Panc1 (cell line): Measurements from ENCODE around the gene ABCA7. TPM values are rescaled to one million over a fixed set of nuclear protein-coding genes. Genes with fewer than 3 reads are reported as not detected.

ENCODE experiments used
- ATAC-seq: fragments of 200-7000 bp; cut with Tn5 transposase; 2 replicates; pipeline ENCODE4 v1.9.1; 2020; ENCODE audit warnings: mild to moderate bottlenecking, moderate library complexity
- BruUV-seq: library from RNA; stranded (reverse); fragments of 400-500 nt; replicated peaks from 2 replicates; lab custom pipeline; 2021; lab: Mats Ljungman, UMichigan
- CTCF ChIA-PET: fragments of 300-600 bp; sonication (Branson Sonifier 250); formaldehyde crosslinking; loops from one replicate; lab custom pipeline; 2022; ENCODE audit warnings: antibody characterized with exemption; lab: Charles Lee
- POLR2A ChIA-PET: fragments of 300-600 bp; sonication (Branson Sonifier 250); formaldehyde crosslinking; loops from one replicate; lab custom pipeline; 2022; ENCODE audit warnings: antibody characterized with exemption; lab: Charles Lee
- DNase-seq: peaks from one replicate; pipeline ENCODE4 v3.0.0-alpha.2; 2010; ENCODE audit warnings: low read depth, low spot score
- H3K27ac ChIP-seq: 2 replicates; pipeline ENCODE4 v1.5.1; 2011; ENCODE audit warnings: mild to moderate bottlenecking, low read length, inconsistent platforms
- H3K27me3 ChIP-seq: fragments of 200-500 bp; sonication (Bioruptor generic); 2 replicates; pipeline ENCODE4 v1.6.0; 2014; ENCODE audit warnings: low read length, inconsistent platforms; ENCODE audit not compliant: control insufficient read depth, insufficient read depth
- H3K36me3 ChIP-seq: fragments of 200-500 bp; sonication (Bioruptor generic); 2 replicates; pipeline ENCODE4 v1.5.1; 2014; ENCODE audit warnings: inconsistent platforms, mild to moderate bottlenecking, low read length, moderate library complexity; ENCODE audit not compliant: control insufficient read depth, insufficient read depth
- H3K4me1 ChIP-seq: 2 replicates; pipeline ENCODE4 v1.5.1; 2011; ENCODE audit warnings: inconsistent platforms, mild to moderate bottlenecking, low read length, moderate library complexity; ENCODE audit not compliant: control insufficient read depth, insufficient read depth
- H3K4me3 ChIP-seq, 2 experiments: 2 replicates each; pipeline ENCODE4 v1.5.1; 2011 to 2012; ENCODE audit warnings: low read depth in 2 of 2, low read length in 2 of 2, mild to moderate bottlenecking in 2 of 2, inconsistent platforms in 1 of 2, moderate library complexity in 1 of 2
- H3K9me3 ChIP-seq: fragments of 200-500 bp; sonication (Bioruptor generic); 2 replicates; pipeline ENCODE4 v1.5.1; 2014; ENCODE audit warnings: low read depth, mild to moderate bottlenecking, inconsistent platforms, low read length, moderate library complexity; ENCODE audit not compliant: control insufficient read depth, insufficient read depth
- POLR2AphosphoS5 ChIP-seq: IDR thresholded peaks from 2 replicates; pipeline ENCODE4 v1.6.1; 2012; ENCODE audit warnings: mild to moderate bottlenecking, low read depth, low read length, moderate library complexity
- SIN3A ChIP-seq: IDR thresholded peaks from 2 replicates; pipeline ENCODE4 v1.6.1; 2012; ENCODE audit warnings: low read depth, mild to moderate bottlenecking, low read length, moderate library complexity, borderline replicate concordance; ENCODE audit not compliant: insufficient read depth
- TCF7L2 ChIP-seq: IDR thresholded peaks from 2 replicates; pipeline ENCODE4 v1.6.1; 2011; ENCODE audit warnings: mild to moderate bottlenecking, low read depth, low read length, inconsistent platforms
- in situ Hi-C: cut with HindIII; loops from 2 replicates; pipeline ENCODE4 v1.10.0; 2016; ENCODE audit warnings: low sequenced_read_pairs, low pct_unique_long_range_greater_than_20kb
- intact Hi-C: fragments of 100-400 bp; cut with micrococcal nuclease; formaldehyde crosslinking; loops from one replicate; pipeline ENCODE4 v1.10.0; 2022; ENCODE audit not compliant: unreplicated experiment
- total RNA-seq: library from RNA; stranded (reverse); gene quantifications from one replicate; pipeline ENCODE4 v1.2.1, GENCODE V29; 2021; ENCODE audit not compliant: unreplicated experiment
- TF ChIP-seq, protein P1 (sequence below): fragments of 450-650 bp; IDR thresholded peaks from 2 replicates; pipeline ENCODE4 v1.5.1; 2017; ENCODE audit warnings: mild to moderate bottlenecking
- TF ChIP-seq, protein P2 (sequence below), 2 experiments: IDR thresholded peaks; 2 replicates each; pipeline ENCODE4 v1.6.1; 2011 to 2012; ENCODE audit warnings: low read depth in 2 of 2, control low read depth in 1 of 2, low read length in 1 of 2, mild to moderate bottlenecking in 1 of 2, moderate library complexity in 1 of 2; ENCODE audit not compliant: insufficient read depth in 1 of 2

The ABCA7 gene
- total RNA-seq, 1 experiment from 2014 or later, result 47.5 TPM

DNA sequence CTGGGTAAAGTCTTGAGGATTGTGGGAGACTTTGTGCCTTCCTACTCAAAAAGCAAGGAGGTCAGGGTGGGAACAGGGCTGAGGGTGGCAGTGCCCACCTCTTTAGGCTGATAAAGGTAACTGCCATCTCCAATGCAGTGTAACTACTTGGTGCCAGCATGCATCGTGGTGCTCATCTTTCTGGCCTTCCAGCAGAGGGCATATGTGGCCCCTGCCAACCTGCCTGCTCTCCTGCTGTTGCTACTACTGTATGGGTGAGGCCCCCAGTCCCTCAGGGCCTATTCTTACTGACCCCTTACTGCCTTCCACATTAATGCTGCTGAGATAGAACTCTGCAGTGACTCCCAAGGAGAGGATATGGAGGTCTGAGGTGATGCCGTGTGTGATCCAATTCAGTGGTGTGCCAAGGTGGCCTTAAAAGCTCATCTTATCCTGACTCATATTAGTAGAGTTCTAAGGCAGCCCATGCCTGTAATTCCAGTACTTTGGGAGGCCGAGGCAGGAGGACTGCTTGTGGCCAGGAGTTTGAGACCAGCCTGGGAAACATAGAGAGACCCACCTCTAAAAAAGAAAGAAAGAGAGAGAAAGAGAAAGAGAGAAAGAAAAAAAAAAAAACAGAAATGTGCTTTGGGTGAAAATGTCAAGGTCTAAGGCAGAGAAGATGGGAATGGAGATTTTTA is 17.4 kb downstream of the ABCA7 start:
- Histone ChIP-seq H3K27me3 (no peaks in the 10 kb centered on the region), H3K27ac (no peak overlapping the region), H3K36me3 (no peaks in the 10 kb centered on the region), H3K4me1 (no peaks in the 10 kb centered on the region), H3K9me3 (no peaks in the 10 kb centered on the region), H3K4me3 (no peak overlapping the region)
- CTCF ChIA-PET, result no interaction called here
- TF ChIP-seq, protein P1, sequence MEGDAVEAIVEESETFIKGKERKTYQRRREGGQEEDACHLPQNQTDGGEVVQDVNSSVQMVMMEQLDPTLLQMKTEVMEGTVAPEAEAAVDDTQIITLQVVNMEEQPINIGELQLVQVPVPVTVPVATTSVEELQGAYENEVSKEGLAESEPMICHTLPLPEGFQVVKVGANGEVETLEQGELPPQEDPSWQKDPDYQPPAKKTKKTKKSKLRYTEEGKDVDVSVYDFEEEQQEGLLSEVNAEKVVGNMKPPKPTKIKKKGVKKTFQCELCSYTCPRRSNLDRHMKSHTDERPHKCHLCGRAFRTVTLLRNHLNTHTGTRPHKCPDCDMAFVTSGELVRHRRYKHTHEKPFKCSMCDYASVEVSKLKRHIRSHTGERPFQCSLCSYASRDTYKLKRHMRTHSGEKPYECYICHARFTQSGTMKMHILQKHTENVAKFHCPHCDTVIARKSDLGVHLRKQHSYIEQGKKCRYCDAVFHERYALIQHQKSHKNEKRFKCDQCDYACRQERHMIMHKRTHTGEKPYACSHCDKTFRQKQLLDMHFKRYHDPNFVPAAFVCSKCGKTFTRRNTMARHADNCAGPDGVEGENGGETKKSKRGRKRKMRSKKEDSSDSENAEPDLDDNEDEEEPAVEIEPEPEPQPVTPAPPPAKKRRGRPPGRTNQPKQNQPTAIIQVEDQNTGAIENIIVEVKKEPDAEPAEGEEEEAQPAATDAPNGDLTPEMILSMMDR, result peak; percentile 20
- TF ChIP-seq, protein P2, sequence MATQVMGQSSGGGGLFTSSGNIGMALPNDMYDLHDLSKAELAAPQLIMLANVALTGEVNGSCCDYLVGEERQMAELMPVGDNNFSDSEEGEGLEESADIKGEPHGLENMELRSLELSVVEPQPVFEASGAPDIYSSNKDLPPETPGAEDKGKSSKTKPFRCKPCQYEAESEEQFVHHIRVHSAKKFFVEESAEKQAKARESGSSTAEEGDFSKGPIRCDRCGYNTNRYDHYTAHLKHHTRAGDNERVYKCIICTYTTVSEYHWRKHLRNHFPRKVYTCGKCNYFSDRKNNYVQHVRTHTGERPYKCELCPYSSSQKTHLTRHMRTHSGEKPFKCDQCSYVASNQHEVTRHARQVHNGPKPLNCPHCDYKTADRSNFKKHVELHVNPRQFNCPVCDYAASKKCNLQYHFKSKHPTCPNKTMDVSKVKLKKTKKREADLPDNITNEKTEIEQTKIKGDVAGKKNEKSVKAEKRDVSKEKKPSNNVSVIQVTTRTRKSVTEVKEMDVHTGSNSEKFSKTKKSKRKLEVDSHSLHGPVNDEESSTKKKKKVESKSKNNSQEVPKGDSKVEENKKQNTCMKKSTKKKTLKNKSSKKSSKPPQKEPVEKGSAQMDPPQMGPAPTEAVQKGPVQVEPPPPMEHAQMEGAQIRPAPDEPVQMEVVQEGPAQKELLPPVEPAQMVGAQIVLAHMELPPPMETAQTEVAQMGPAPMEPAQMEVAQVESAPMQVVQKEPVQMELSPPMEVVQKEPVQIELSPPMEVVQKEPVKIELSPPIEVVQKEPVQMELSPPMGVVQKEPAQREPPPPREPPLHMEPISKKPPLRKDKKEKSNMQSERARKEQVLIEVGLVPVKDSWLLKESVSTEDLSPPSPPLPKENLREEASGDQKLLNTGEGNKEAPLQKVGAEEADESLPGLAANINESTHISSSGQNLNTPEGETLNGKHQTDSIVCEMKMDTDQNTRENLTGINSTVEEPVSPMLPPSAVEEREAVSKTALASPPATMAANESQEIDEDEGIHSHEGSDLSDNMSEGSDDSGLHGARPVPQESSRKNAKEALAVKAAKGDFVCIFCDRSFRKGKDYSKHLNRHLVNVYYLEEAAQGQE (IDR thresholded peaks at IDR 0.05; ENCODE audit: insufficient read depth in 1 of 2, low read depth in 2 of 2, low read length in 1 of 2), result no peak
- intact Hi-C loops (no loop called here), in situ Hi-C loops (no loop called here)
- no TSS peak for BruUV-seq
- POLR2A ChIA-PET, result no interaction called here
- ATAC-seq (peak; percentile 76), DNase-seq (no peak)

DNA sequence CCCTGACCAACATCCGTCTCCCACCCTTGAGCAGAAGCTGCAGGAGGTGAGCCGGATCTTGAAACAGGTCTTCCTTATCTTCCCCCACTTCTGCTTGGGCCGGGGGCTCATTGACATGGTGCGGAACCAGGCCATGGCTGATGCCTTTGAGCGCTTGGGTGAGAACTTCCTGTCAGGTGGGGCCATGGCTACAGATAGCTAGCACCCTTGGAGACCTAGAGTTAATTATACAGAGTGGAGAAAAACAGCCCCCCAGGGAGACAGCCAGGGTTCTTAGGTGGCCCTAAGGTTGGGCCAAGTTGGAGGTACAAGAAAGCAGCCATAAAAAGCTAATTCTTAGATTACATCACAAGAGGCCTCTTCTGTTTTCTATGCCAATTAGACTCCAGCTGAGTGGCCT is 18.2 kb downstream of the ABCA7 start:
- no peaks in the 10 kb centered on the region for H3K9me3 ChIP-seq
- H3K4me3 ChIP-seq, result no peak overlapping the region
- H3K27me3 ChIP-seq, result no peaks in the 10 kb centered on the region
- intact Hi-C loops (no loop called here), in situ Hi-C loops (no loop called here)
- H3K36me3 ChIP-seq, result no peaks in the 10 kb centered on the region
- CTCF ChIA-PET, result no interaction called here
- TF ChIP-seq TCF7L2 (no peak), POLR2AphosphoS5 (no peak), SIN3A (no peak)
- TF ChIP-seq, protein P1, result no peak
- TF ChIP-seq, protein P2 (IDR thresholded peaks at IDR 0.05; ENCODE audit: insufficient read depth in 1 of 2, low read depth in 2 of 2, low read length in 1 of 2), result no peak
- DNase-seq (no peak), ATAC-seq (no peak)
- no TSS peak for BruUV-seq
- POLR2A ChIA-PET, result no interaction called here
- no peak overlapping the region for H3K27ac ChIP-seq
- no peaks in the 10 kb centered on the region for H3K4me1 ChIP-seq
